HK-2 (cell line): ENCODE results near the gene SRP9.
A peak's percentile ranks its signal among the peaks of the same experiment; 100 is the strongest.
"Not testable (repeated sequence)": the region's sequence is repeated elsewhere in the genome, so short reads cannot be mapped to it uniquely, and the experiment has no call there.

Experiments
- DNase-seq: peaks from one replicate; pipeline ENCODE4 v3.0.0-alpha.2; 2018; ENCODE audit not compliant: unreplicated experiment

The SRP9 gene

DNA sequence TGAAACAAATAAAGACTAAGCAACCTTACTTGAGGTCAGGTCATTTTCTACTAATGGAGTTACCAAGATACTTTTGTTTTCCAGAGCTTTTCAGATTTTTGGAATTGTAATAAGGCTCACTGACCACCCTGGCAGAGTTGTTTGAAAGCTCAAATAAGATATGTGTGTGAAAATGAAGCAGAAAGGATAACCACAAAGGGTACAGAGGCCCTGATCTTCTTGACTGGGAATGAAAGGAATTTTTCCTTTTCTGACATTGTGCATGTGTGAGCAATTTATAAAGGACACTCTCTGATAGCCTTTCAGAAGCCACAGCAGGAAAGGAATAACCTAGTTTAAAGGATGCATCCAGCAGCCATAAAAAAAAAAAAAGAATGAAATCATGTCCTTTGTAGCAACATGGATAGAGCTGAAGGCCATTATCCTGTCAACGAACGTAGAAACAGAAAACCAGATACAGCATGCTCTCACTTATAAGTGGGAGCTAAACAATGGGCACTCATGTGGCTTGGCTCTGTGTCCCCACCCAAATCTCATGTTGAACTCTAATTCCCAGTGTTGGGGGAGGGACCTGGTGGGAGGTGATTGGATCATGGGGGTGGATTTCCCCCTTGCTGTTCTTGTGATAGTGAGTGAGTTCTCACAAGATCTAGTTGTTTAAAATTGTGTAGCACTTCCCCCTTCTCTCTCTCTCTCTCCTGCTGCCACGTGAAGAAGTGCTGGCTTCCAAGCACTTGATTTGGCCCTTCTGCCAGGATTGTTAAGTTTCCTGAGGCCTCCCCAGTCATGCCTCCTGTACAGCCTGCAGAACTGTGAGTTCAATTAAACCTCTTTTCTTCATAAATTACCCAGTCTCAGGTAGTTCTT lies 3.1 kb upstream of the SRP9 start:
- no peak for DNase-seq

GRCh38 chr1:225776294-225776693 lies 1.3 kb upstream of the SRP9 start:
- DNase-seq, result no peak

DNA sequence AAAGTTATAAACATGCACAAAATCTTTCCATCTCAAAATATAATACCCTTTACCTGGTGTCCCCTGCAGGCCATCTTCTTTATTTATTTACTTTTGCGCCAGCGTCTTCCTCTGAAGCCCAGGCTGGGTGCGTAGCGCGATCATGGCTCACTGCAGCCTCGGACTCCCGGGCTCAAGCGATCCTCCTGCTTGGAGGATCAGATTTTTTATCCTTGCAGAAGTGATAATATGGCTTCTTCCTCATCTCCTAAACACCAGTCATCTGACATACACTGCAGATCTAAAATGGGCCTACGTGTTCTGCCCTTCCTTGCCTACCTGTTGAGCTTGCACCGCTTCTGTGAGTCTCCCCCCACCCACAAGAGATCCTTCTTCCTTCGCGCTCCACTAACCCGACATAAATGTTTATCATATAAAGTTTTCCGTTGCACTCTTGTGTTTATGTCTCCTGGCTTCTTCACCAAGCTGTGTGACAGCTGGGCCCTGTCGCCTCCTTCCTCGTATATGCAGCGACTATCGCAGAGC lies 506 bp upstream of the SRP9 start:
- no peak for DNase-seq

DNA sequence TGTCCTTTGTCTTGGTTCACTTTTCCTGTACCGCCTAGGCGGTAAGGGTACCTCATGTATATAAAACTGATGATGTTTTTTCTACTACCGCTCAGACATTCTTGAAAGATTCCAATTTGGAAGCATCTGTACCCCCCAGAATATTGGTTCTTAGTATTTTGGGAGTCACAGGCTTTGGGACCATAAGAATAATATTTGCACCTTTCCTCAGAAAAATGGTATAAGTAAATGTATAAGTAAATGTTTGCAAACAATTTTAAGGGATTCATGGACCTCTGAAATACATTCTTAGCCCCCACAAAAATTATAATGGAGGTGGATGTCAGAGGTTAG lies 677 bp downstream of the SRP9 start:
- DNase-seq, result no peak

GRCh38 chr1:225779165-225779564 lies 1.5 kb downstream of the SRP9 start:
- not testable (repeated sequence) for DNase-seq

GRCh38 chr1:225780134-225780533 lies 2.5 kb downstream of the SRP9 start:
- DNase-seq, result no peak

DNA sequence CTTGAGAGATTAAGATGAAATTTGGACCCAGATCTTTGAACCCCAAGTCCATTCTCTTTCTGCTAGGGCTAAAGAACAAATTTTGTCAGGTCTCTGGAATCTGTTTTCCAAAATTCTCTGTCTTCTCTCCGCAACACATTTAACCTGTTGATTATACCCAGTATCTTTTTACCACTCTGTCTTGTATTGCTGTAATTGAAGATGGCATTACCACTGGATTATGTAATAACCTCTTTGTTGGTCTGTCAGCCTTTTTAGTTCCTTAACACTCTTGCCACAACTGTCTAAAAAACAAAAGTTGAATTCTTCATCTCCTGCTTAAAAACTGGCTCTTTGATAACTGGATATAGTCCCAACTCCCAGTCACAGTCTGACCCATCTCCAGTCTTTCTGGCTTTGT lies 3.0 kb downstream of the SRP9 start:
- DNase-seq, result no peak

GRCh38 chr1:225789142-225789541 lies 11.5 kb downstream of the SRP9 start:
- not testable (repeated sequence) for DNase-seq

GRCh38 chr1:225794954-225795353 lies 17.3 kb downstream of the SRP9 start:
- no peak for DNase-seq

DNA sequence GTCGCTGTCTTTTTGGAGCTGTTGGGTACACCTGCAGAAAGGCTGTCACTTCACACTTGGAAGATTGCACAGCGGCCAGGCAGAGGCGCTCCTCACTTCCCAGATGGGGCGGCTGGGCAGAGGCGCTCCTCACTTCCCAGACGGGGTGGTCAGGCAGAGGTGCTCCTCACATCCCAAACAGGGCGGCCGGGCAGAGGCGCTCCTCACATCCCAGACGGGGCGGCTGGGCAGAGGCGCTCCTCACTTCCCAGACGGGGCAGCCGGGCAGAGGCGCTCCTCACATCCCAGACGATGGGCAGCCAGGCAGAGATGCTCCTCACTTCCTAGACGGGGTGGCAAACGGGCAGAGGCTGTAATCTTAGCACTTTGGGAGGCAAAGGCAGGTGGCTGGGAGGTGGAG lies 18.5 kb downstream of the SRP9 start:
- DNase-seq, result not testable (repeated sequence)

GRCh38 chr1:225801146-225801545 lies 23.5 kb downstream of the SRP9 start:
- DNase-seq, result not testable (repeated sequence)

DNA sequence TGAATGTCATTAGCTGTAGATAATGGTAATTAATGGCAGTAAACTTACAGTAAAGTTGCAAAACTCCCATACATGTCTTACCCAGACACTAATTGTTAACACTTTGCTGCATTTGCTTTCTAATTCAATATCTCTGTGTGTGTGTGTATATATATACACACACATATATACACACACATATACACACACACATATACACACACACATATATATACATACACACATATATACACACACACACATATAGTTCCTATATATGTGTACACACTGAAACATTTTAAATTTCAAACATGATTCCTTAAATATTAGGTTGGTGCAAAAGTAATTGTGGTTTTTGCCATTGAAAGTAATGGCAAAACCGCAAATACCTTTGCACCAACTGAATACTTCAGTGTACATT lies 28.6 kb downstream of the SRP9 start:
- DNase-seq, result no peak

- DNase-seq, result not testable (repeated sequence)
These were observed 29.1 kb downstream of the SRP9 start for GRCh38 chr1:225806736-225807135.

- DNase-seq, result no peak
These were observed 30.5 kb downstream of the SRP9 start for GRCh38 chr1:225808136-225808535.

GRCh38 chr1:225809842-225810578 lies 32.4 kb downstream of the SRP9 start, which contains the start of gene EPHX1:
Gene EPHX1, plus strand, starts transcription at chr1:225810124. Its CDS starts 18,606 bp downstream, at chr1:225828730.
- peak; percentile 95 for DNase-seq

GRCh38 chr1:225810579-225811538 lies 33.2 kb downstream of the SRP9 start:
- DNase-seq, result peak; percentile 75

- no peak for DNase-seq
These were observed 34.2 kb downstream of the SRP9 start for GRCh38 chr1:225811622-225812487.

GRCh38 chr1:225812488-225813213 lies 35.0 kb downstream of the SRP9 start:
- DNase-seq, result no peak

DNA sequence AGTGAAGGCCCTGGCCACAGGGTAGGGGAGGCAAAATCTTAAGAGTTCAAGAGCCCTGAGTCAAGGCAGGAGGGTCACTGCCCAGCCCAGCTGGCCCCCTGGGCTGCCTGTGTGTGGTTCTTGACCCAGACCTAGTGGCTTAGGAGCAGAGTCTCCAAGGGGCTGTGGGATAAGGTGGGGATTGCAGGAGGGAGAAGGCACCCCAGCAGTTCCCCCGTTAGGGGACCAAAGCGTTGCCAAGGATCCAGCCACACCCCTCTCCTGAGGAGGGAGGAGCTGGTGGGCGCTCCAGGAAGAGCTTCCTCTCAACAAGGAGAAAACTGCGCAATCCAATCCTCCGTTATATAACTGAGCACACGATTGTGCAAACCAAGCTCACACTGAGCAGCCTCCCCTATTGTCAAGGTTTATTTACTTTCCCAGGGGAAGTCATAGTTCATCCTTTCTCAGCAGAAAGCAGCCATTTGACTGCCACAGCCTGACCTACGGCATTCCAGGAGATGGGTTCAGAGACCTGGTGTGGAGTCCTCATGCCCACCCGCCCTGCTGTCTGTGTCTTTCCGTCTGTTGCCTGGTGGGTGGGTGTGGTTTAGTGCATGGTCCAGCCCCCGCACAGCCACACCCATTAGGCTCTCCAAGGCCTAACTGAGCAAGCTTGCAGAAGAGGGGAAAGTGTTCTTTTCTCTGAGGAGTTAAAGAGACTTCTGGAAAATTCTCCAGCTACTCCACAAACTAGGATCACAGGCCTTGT lies 35.8 kb downstream of the SRP9 start:
- DNase-seq, result no peak
